ENCODE results near the gene MAP1LC3B2. TPM values are rescaled to one million over a fixed set of nuclear protein-coding genes. Genes with fewer than 3 reads are reported as not detected.

Gene MAP1LC3B2
- total RNA-seq, 1 donor from 2014 or later: 0.82 TPM

- TF ChIP-seq CTCF (conservative IDR thresholded peaks at IDR 0.05): no peak
- Mint-ChIP-seq H3K27me3 (ENCODE audit: low read depth) (peaks cover 17% of the 10 kb centered on the region), H3K27ac (ENCODE audit: unreplicated experiment) (no peak overlapping the region), H3K4me3 (peak overlapping the region; percentile 12), H3K36me3 (ENCODE audit: low read depth) (no peaks in the 10 kb centered on the region), H3K4me1 (peaks cover 18% of the 10 kb centered on the region), H3K9me3 (no peaks in the 10 kb centered on the region)
- DNase-seq (ENCODE audit: low read depth, low spot score): no peak
Observed at GRCh38 chr12:116615141-116615861, 56.1 kb downstream of the MAP1LC3B2 start.

DNA sequence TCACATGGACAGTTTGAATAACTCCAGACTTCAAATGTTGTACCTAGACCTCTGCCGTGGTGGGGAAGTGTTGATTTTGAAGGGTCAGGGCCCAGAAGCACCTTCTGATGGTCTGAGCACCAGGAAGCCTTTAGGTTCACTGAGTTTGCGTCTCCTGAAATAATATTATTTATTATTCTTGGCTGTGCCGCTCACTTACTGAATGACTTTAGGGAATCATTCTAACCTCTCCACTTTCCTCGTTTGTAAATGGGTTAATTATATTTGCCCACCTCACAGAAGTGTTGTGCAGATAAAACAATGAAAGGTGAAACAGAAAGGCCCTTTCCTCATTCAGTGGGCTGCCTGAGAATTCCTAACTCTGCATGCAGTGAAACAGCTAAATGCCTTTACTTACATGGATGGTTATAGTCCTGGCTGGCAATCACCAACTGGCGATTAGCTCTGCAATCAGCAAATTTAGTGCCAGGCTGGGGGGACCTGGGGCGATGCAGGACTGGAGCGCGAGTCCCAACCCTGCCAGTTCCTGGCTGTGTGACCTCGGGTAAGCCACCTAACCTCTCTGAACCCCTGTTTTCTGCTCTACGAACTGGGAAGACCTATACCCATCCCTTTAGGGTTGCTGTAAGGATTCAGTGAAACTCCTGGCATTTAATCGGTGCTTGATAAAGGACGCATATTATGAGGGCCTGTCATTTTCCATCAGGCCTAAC lies 57.5 kb downstream of the MAP1LC3B2 start:
- Mint-ChIP-seq H3K36me3 (ENCODE audit: low read depth) (no peaks in the 10 kb centered on the region), H3K27ac (ENCODE audit: unreplicated experiment) (no peak overlapping the region), H3K4me1 (peaks cover 18% of the 10 kb centered on the region), H3K27me3 (ENCODE audit: low read depth) (peaks cover 21% of the 10 kb centered on the region), H3K9me3 (no peaks in the 10 kb centered on the region), H3K4me3 (no peak overlapping the region)
- TF ChIP-seq CTCF (conservative IDR thresholded peaks at IDR 0.05): no peak
- DNase-seq (ENCODE audit: low read depth, low spot score): no peak

DNA sequence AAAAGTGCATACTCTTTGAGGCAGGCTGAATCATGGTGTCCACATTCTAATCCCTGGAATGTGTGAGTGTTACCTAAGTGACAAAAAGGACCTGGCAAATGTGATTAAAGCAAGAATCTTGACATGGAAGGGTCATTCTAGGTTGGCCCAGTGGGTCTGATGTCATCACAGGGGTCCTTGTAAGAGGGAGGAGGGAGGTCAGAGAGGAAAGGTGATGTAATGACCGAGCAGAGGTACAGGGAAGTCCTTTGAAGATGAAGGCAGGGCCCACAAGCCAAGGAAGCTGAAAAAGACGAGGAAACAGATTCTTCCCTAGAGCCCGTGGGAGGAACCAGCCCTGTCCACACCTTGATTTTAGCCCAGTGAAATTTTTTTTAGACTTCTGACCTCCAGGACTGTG lies 60.1 kb downstream of the MAP1LC3B2 start:
- no peak overlapping the region for H3K27ac Mint-ChIP-seq (ENCODE audit: unreplicated experiment)
- TF ChIP-seq CTCF (conservative IDR thresholded peaks at IDR 0.05): no peak
- H3K4me3 Mint-ChIP-seq: no peak overlapping the region
- H3K4me1 Mint-ChIP-seq: peaks cover 18% of the 10 kb centered on the region
- H3K27me3 Mint-ChIP-seq (ENCODE audit: low read depth): peaks cover 22% of the 10 kb centered on the region
- no peak for DNase-seq (ENCODE audit: low read depth, low spot score)
- H3K36me3 Mint-ChIP-seq (ENCODE audit: low read depth): peaks cover 2% of the 10 kb centered on the region
- H3K9me3 Mint-ChIP-seq: peaks cover 3% of the 10 kb centered on the region

DNA sequence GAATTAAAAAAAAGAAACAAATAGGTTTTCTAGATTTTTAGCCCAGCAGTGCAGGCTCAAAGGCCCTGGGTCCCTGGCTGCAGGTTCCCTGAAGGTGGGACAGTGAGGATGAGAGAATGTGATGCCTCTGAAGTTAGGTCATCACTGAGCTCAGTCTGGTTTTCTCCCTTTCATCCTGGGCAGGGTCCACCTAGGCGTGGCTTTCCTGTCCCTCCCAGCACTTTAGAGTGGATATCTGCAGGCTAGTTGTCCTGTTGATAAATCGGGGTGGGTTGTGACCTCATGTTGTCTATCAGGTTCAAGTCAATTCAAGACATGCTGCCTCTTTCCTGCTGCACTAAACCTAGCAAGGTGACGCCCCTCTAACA lies 60.9 kb downstream of the MAP1LC3B2 start:
- Mint-ChIP-seq H3K9me3 (peaks cover 3% of the 10 kb centered on the region), H3K27ac (ENCODE audit: unreplicated experiment) (no peak overlapping the region), H3K4me3 (no peak overlapping the region), H3K36me3 (ENCODE audit: low read depth) (peaks cover 2% of the 10 kb centered on the region), H3K4me1 (peaks cover 15% of the 10 kb centered on the region), H3K27me3 (ENCODE audit: low read depth) (peaks cover 20% of the 10 kb centered on the region)
- no peak for TF ChIP-seq CTCF (conservative IDR thresholded peaks at IDR 0.05)
- no peak for DNase-seq (ENCODE audit: low read depth, low spot score)

- H3K4me3 Mint-ChIP-seq: no peak overlapping the region
- H3K27me3 Mint-ChIP-seq (ENCODE audit: low read depth): peaks cover 18% of the 10 kb centered on the region
- H3K4me1 Mint-ChIP-seq: peaks cover 12% of the 10 kb centered on the region
- H3K9me3 Mint-ChIP-seq: peaks cover 3% of the 10 kb centered on the region
- H3K36me3 Mint-ChIP-seq (ENCODE audit: low read depth): peaks cover 2% of the 10 kb centered on the region
- DNase-seq (ENCODE audit: low read depth, low spot score): no peak
- no peak for TF ChIP-seq CTCF (conservative IDR thresholded peaks at IDR 0.05)
- no peak overlapping the region for H3K27ac Mint-ChIP-seq (ENCODE audit: unreplicated experiment)
Observed at GRCh38 chr12:116620492-116621191, 61.5 kb downstream of the MAP1LC3B2 start.

All from neural crest cell (in vitro differentiated cells).